Measurements from ENCODE around the gene PFKP.

PFKP gene

DNA sequence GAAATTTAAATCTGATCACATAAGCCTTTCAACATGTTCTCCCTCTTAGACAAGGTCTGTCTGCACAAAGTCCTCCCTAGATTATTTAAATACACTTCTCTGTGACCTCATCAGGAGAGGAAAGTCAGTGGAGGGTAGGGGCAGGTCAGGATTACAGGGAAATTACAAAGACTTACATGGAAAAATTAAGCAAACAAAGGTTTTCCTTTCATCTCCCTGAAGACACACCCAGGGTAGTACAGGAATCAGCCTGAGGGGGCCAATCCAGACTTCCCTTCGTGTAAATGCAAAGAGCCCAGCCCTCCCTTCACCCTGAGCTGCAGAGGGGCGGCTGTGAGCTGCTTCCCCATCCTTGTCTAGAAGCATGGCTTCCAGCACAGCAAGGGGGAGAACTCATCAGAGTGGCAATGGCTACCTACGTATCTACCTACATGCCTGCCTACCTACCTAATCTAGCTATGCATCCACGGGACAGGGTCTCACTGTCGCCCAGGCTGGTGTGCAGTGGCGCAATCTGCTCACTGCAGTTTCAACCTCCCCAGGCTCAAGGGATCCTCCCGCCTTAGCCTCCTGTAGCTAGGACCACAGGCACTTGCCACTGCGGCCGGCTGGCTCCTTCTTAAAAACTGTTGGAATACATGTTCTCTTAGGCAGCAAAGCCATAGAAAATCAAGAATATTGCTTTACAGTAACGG is 72.0 kb downstream of the PFKP start:
- TF ChIP-seq, protein P1, sequence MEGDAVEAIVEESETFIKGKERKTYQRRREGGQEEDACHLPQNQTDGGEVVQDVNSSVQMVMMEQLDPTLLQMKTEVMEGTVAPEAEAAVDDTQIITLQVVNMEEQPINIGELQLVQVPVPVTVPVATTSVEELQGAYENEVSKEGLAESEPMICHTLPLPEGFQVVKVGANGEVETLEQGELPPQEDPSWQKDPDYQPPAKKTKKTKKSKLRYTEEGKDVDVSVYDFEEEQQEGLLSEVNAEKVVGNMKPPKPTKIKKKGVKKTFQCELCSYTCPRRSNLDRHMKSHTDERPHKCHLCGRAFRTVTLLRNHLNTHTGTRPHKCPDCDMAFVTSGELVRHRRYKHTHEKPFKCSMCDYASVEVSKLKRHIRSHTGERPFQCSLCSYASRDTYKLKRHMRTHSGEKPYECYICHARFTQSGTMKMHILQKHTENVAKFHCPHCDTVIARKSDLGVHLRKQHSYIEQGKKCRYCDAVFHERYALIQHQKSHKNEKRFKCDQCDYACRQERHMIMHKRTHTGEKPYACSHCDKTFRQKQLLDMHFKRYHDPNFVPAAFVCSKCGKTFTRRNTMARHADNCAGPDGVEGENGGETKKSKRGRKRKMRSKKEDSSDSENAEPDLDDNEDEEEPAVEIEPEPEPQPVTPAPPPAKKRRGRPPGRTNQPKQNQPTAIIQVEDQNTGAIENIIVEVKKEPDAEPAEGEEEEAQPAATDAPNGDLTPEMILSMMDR (IDR thresholded peaks at IDR 0.05; ENCODE audit: insufficient read depth, low read depth, low read length, missing control alignments), result no peak
- no peak for DNase-seq (ENCODE audit: low read depth)
- no peak overlapping the region for H3K4me3 ChIP-seq (ENCODE audit: low read depth, low read length)

DNA sequence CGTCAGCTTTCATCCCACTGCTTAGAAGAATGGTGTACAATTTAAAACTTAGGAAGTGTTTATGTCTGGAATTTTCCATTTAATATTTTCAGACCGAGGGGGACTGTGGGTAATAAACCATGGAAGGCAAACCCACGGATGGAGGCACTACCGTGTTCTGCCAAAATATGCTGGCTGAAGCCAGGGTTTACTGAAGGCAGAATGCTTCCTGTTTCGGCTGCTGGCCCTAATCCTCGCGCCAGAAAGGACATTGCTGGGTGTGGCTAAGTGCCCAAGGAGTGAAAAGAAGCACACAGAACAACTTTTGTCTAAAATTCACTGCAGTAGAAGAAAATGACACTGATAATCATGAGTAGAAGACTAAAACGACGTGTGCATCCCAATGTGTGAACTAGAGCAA is 72.9 kb downstream of the PFKP start:
- DNase-seq (ENCODE audit: low read depth), result no peak
- H3K4me3 ChIP-seq (ENCODE audit: low read depth, low read length), result no peak overlapping the region
- TF ChIP-seq, protein P1 (IDR thresholded peaks at IDR 0.05; ENCODE audit: insufficient read depth, low read depth, low read length, missing control alignments), result no peak

DNA sequence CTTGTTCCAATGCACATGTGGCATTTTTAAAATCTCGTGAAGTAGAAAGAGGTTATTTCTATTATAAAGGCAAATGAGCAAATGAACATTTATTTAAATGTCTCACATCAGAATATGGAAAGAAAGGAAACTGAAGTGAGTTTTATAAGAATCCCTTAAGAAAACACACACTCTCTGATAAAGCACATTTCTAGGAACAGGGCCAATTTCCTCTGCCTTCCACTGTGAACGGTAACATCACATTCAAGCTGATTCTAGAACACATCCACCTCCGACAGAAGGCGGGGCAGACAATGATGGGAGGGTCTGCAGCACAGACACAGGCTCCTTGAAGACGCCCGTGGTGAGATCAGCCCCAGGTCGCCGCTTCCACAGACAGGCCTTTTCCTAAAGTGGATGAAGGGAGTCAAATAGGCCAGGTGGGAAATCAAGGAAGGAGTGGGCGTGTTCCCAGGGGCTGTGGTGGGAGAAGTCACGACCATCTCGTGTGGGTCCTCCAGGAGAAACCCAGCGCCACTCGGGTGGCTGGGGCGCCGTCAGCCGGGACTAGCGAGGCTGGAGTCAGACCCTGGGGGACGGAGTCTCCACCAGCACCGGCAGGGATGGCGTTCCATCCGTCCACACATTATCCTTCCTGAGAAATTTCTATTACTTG is 74.1 kb downstream of the PFKP start:
- TF ChIP-seq, protein P1 (IDR thresholded peaks at IDR 0.05; ENCODE audit: insufficient read depth, low read depth, low read length, missing control alignments), result no peak
- no peak for DNase-seq (ENCODE audit: low read depth)
- no peak overlapping the region for H3K4me3 ChIP-seq (ENCODE audit: low read depth, low read length)

DNA sequence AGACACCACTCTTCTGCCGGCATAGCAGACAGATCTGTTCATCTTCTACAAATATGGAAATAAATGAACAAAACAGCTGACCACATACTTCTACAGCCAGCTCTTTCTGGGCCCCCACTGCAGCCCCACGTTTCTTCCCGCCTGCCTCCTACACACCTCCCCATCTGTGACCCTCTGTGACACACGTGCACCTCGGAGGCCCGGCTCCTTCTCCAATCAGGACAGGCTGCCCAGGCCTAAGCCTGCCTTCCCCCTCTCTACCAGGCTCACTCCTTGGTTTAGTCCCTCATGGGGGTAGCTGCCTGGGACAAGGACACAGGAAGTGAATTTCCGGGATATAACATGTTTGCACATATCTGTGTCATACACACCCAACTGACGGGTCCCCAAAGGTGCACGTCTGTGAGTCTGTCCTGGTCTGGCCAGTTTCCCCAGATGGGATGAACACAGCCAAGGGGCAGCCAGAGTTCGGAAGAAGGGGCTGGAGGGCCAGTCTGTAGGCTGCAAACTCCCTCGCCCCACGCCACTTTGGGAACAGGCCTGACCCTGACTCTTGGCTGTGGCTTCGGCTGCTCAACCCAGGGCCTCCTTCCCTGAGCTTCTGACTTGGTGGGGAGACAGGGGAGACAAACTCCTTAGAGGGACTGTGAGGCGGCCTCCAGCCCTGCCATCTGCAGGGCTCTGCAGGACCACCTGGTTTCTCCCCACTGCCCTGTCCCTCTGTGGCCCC is 75.0 kb downstream of the PFKP start:
- no peak overlapping the region for H3K4me3 ChIP-seq (ENCODE audit: low read depth, low read length)
- no peak for DNase-seq (ENCODE audit: low read depth)
- TF ChIP-seq, protein P1 (IDR thresholded peaks at IDR 0.05; ENCODE audit: insufficient read depth, low read depth, low read length, missing control alignments), result no peak

DNA sequence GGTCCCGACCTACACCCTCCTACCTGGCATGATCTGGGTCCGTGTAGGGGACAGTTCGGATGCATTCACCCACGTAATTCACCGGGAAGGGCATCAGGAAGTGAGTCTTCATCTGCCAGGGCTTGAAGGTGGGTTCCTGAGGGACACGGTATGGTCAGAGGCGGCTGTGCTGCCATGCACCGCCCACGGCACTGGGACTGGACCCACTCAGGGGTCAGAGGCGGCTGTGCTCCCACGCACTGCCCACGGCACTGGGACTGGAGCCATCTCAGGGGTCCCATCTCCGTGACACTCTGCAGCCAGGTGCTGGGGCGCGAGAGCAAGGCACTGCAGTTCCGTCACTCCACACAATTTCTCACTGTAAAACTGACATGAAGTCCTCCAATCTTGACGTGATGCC is 76.0 kb downstream of the PFKP start:
- TF ChIP-seq, protein P1 (IDR thresholded peaks at IDR 0.05; ENCODE audit: insufficient read depth, low read depth, low read length, missing control alignments), result no peak
- no peak for DNase-seq (ENCODE audit: low read depth)
- no peak overlapping the region for H3K4me3 ChIP-seq (ENCODE audit: low read depth, low read length)

DNA sequence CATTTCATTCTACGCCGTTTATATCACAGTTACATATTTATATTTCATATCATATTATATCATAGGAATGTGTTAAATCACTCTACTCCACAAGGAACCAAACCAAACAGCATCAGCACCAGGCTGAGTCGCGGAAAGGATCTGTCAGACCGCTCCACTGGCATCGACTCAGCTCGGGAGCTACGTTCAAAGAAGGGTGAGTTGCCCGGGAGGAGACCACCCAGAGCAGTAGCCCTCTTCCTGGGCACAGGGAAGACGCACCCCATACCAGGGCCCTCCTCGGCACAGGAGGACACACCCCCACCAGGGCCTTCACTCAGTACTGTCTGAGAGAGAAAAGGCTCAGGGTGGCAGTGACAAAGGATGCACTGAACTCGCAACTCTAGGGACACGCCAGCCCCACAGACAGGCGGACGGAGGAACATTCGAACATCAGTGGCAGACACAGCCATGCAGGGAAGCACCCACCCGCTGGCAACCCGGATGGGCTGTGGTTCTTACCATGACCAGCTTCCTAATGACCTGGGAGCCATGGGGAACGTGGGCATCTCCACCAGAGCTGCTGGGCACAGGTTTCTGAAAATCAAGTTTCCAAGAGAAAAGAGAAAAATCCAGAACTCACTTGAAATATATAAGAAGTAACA is 76.6 kb downstream of the PFKP start:
- no peak overlapping the region for H3K4me3 ChIP-seq (ENCODE audit: low read depth, low read length)
- DNase-seq (ENCODE audit: low read depth), result no peak
- TF ChIP-seq, protein P1 (IDR thresholded peaks at IDR 0.05; ENCODE audit: insufficient read depth, low read depth, low read length, missing control alignments), result no peak
